A549 (cell line): Measurements from ENCODE around the gene CCDC188.

ENCODE experiments used
- CTCF ChIP-seq: fragments of >200 bp; sonication (Bioruptor Twin); formaldehyde crosslinking; IDR thresholded peaks from 3 replicates; pipeline ENCODE4 v1.5.1; 2016
- E2F6 ChIP-seq: IDR thresholded peaks from 2 replicates; pipeline ENCODE4 v1.6.1; 2012; ENCODE audit warnings: low read depth, borderline replicate concordance
- FOSL2 ChIP-seq, 2 experiments: fragments of 450-650 bp in 1 of 2; fragments of >200 bp in 1 of 2; sonication (Bioruptor Twin) in 1 of 2; formaldehyde crosslinking; IDR thresholded peaks; 2 replicates each; pipeline versions ENCODE4 v1.5.0 to v1.6.1; 2016 to 2020; ENCODE audit warnings: mild to moderate bottlenecking in 1 of 2, moderate library complexity in 1 of 2
- JUN ChIP-seq, 2 experiments: fragments of >200 bp; sonication (Bioruptor Twin); formaldehyde crosslinking; IDR thresholded peaks; 2 replicates in 1 of 2; 3 replicates in 1 of 2; pipeline ENCODE4 v1.6.1; 2016 to 2017
- MAFK ChIP-seq: fragments of 450-650 bp; IDR thresholded peaks from 2 replicates; pipeline ENCODE4 v1.6.1; 2014; ENCODE audit not compliant: partially characterized antibody
- PHF8 ChIP-seq: fragments of 200-600 bp; sonication (generic); IDR thresholded peaks from 2 replicates; pipeline ENCODE4 v1.6.1; 2016; ENCODE audit warnings: low read depth, mild to moderate bottlenecking, antibody characterized with exemption, moderate library complexity, borderline replicate concordance
- POLR2A ChIP-seq: IDR thresholded peaks from 2 replicates; pipeline ENCODE4 v1.6.1; 2012; ENCODE audit warnings: mild to moderate bottlenecking, low read length
- POLR2AphosphoS2 ChIP-seq: conservative IDR thresholded peaks from 2 replicates; pipeline ENCODE4 v1.6.1; 2012; ENCODE audit warnings: low read length, improper control_type of control experiment, inconsistent platforms
- REST ChIP-seq: fragments of 200-600 bp; sonication (generic); IDR thresholded peaks from 2 replicates; pipeline ENCODE4 v1.6.1; 2016; ENCODE audit warnings: antibody characterized with exemption, mild to moderate bottlenecking, moderate library complexity
- USF2 ChIP-seq: fragments of 450-650 bp; IDR thresholded peaks from 2 replicates; pipeline ENCODE4 v1.6.1; 2014; ENCODE audit warnings: antibody characterized with exemption
- ZNF302 ChIP-seq: fragments of 250-450 bp; sonication (Bioruptor Pico); IDR thresholded peaks from 2 replicates; pipeline ENCODE4 v1.9.0; 2021; ENCODE audit warnings: inconsistent platforms, mild to moderate bottlenecking, moderate library complexity

- TF ChIP-seq POLR2A (no peak), CTCF (no peak), MAFK (no peak), REST (no peak), FOSL2 (IDR thresholded peaks at IDR 0.05) (no peak), FOSL2 (CRISPR knock-in tag; IDR thresholded peaks at IDR 0.05) (no peak), JUN (IDR thresholded peaks at IDR 0.05) (no peak), ZNF302 (CRISPR knock-in tag) (no peak), POLR2AphosphoS2 (no peak), E2F6 (no peak), PHF8 (no peak), USF2 (no peak)
Measured at GRCh38 chr22:20175597-20175900, 24.7 kb upstream of the CCDC188 start.
